HepG2 (cell line): ENCODE results near the gene GRM4. TPM values are rescaled to one million over a fixed set of nuclear protein-coding genes. Genes with fewer than 3 reads are reported as not detected.

Source experiments
- ATF7 ChIP-seq, 2 experiments: fragments of 450-650 bp in 1 of 2; sonication (generic) in 1 of 2; formaldehyde crosslinking in 1 of 2; IDR thresholded peaks; 2 replicates each; pipeline versions ENCODE4 v1.4.0 to v1.6.1; 2016 to 2020; ENCODE audit warnings: antibody characterized with exemption in 1 of 2, mild to moderate bottlenecking in 1 of 2, missing genetic modification reagents in 1 of 2
- EEA1 ChIP-seq: sonication (generic); formaldehyde crosslinking; IDR thresholded peaks from 2 replicates; pipeline ENCODE4 v1.5.1; 2020; ENCODE audit warnings: mild to moderate bottlenecking, missing genetic modification reagents, borderline replicate concordance
- GLI4 ChIP-seq: sonication (generic); formaldehyde crosslinking; IDR thresholded peaks from 2 replicates; pipeline ENCODE4 v1.5.1; 2020; ENCODE audit warnings: missing genetic modification reagents, mild to moderate bottlenecking, moderate library complexity, borderline replicate concordance
- HOMEZ ChIP-seq: IDR thresholded peaks from 2 replicates; pipeline ENCODE4 v1.6.1; 2016; ENCODE audit warnings: low read depth
- NCOA5 ChIP-seq: sonication (generic); formaldehyde crosslinking; IDR thresholded peaks from 2 replicates; pipeline ENCODE4 v1.4.0; 2020; ENCODE audit warnings: missing genetic modification reagents
- NFIB ChIP-seq: sonication (generic); formaldehyde crosslinking; IDR thresholded peaks from 2 replicates; pipeline ENCODE4 v1.9.0; 2021; ENCODE audit warnings: missing genetic modification reagents, mild to moderate bottlenecking, borderline replicate concordance
- POGZ ChIP-seq: sonication (generic); formaldehyde crosslinking; IDR thresholded peaks from 2 replicates; pipeline ENCODE4 v1.4.0; 2020; ENCODE audit warnings: mild to moderate bottlenecking, missing genetic modification reagents
- YEATS2 ChIP-seq: sonication (generic); formaldehyde crosslinking; IDR thresholded peaks from 2 replicates; pipeline ENCODE4 v1.4.0; 2020; ENCODE audit warnings: missing genetic modification reagents, borderline replicate concordance
- ZBTB43 ChIP-seq: sonication (generic); formaldehyde crosslinking; conservative IDR thresholded peaks from 2 replicates; pipeline ENCODE4 v1.4.0; 2020; ENCODE audit warnings: missing genetic modification reagents
- ZMYM2 ChIP-seq: sonication (generic); formaldehyde crosslinking; IDR thresholded peaks from 2 replicates; pipeline ENCODE4 v1.8.0; 2022; ENCODE audit warnings: mild to moderate bottlenecking, missing genetic modification reagents
- ZNF335 ChIP-seq: sonication (generic); formaldehyde crosslinking; IDR thresholded peaks from 2 replicates; pipeline ENCODE4 v1.4.0; 2020; ENCODE audit warnings: missing genetic modification reagents
- ZNF547 ChIP-seq: sonication (generic); formaldehyde crosslinking; IDR thresholded peaks from 2 replicates; pipeline ENCODE4 v1.5.1; 2020; ENCODE audit warnings: mild to moderate bottlenecking, missing genetic modification reagents
- ZNF574 ChIP-seq: sonication (generic); formaldehyde crosslinking; IDR thresholded peaks from 2 replicates; pipeline ENCODE4 v1.4.0; 2020; ENCODE audit warnings: missing genetic modification reagents
- ZNF614 ChIP-seq: IDR thresholded peaks from 2 replicates; pipeline ENCODE4 v1.6.1; 2018; ENCODE audit warnings: missing biosample characterization, missing genetic modification reagents, inconsistent platforms, borderline replicate concordance
- ZNF766 ChIP-seq: sonication (generic); formaldehyde crosslinking; IDR thresholded peaks from 2 replicates; pipeline ENCODE4 v1.5.0; 2020; ENCODE audit warnings: missing genetic modification reagents, borderline replicate concordance
- ZNF768 ChIP-seq: sonication (generic); formaldehyde crosslinking; IDR thresholded peaks from 2 replicates; pipeline ENCODE4 v1.4.0; 2020; ENCODE audit warnings: missing genetic modification reagents
- ZNF816 ChIP-seq: sonication (generic); formaldehyde crosslinking; IDR thresholded peaks from 2 replicates; pipeline ENCODE4 v1.8.0; 2022; ENCODE audit warnings: missing genetic modification reagents, mild to moderate bottlenecking, borderline replicate concordance
- polyA plus RNA-seq, 8 experiments: library from polyadenylated mRNA; depleted of rRNA in 3 of 8; stranded (reverse) in 7 of 8; unstranded in 1 of 8; fragments of >200 nt; fragmentation: Illumina TruSeq in 4 of 8; extraction: Trizol in 4 of 8; gene quantifications; 2 replicates each; pipeline versions ENCODE4 v1.2.1 to v1.2.3, GENCODE V29; 2011 to 2016; ENCODE audit warnings: low read depth in 4 of 8, missing spikeins in 1 of 8, mixed read lengths in 1 of 8; ENCODE audit not compliant: insufficient read depth in 1 of 8
- total RNA-seq, 5 experiments: library from RNA; depleted of rRNA; stranded (reverse); fragments of >200 nt; fragmentation: Illumina TruSeq; extraction: Trizol; gene quantifications; 2 replicates each; pipeline ENCODE4 v1.2.3, GENCODE V29; 2016; ENCODE audit warnings: low read depth in 1 of 5
- TF ChIP-seq, protein P1 (sequence below): sonication (generic); formaldehyde crosslinking; conservative IDR thresholded peaks from 2 replicates; pipeline ENCODE4 v1.5.0; 2020; ENCODE audit warnings: missing genetic modification reagents
- TF ChIP-seq, protein P2 (sequence below): sonication (generic); formaldehyde crosslinking; IDR thresholded peaks from 2 replicates; pipeline ENCODE4 v1.4.0; 2020; ENCODE audit warnings: mild to moderate bottlenecking, missing genetic modification reagents, borderline replicate concordance

GRM4 gene
- total and polyA plus RNA-seq, 2 of the 13 experiments (the other 11 are each of a cell fraction or from before 2014, with no cell fraction given): not detected

DNA sequence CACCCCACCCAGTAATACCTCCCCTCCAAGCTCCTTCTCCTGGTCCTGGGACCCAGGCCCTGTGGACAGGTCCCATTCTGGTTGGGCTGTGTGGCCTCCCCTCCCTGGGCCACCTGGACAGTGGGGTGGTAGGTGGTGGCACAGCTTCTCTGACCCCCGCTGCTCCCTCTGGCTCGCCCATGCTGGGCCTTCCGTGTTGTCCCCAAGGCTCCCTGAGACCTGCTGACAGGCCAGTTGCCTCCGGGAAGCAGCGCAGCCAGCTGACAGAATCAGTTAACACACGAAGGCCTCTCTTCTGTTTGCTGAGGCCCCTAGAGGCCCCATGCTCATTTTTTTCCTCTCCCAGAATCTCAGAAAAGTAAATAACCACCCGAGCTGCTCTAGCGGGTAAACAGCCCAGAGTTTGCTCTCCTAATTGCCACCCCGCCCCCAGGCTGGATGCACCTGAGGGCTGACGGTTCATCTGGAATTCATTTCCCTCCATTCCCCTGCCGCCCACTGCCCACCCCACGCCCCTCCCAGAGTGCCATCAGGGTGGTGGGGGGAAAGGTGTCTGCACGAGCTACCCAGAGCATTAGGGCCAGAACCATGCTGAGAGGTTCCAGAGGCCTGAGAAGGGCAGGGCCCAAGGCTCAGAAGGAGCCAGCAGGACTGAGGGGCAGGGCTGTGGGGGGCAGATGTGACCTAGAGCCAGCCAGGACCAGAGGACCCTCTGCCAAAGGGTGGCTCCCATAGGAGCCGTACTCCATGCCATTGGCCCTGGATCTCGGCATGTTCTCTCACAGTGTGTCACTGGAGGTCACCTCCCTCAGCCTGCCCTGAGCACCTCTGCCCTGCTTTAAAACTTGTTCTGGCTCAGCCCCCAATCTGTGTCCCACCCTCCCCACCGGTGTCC lies 157.5 kb downstream of the GRM4 start (continued):
- TF ChIP-seq, protein P1, sequence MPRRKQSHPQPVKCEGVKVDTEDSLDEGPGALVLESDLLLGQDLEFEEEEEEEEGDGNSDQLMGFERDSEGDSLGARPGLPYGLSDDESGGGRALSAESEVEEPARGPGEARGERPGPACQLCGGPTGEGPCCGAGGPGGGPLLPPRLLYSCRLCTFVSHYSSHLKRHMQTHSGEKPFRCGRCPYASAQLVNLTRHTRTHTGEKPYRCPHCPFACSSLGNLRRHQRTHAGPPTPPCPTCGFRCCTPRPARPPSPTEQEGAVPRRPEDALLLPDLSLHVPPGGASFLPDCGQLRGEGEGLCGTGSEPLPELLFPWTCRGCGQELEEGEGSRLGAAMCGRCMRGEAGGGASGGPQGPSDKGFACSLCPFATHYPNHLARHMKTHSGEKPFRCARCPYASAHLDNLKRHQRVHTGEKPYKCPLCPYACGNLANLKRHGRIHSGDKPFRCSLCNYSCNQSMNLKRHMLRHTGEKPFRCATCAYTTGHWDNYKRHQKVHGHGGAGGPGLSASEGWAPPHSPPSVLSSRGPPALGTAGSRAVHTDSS (CRISPR knock-in tag): no peak
- TF ChIP-seq ZMYM2 (CRISPR knock-in tag) (no peak), ZBTB43 (CRISPR knock-in tag) (peak; percentile 81), ATF7 (IDR thresholded peaks at IDR 0.05) (no peak), ATF7 (CRISPR knock-in tag; IDR thresholded peaks at IDR 0.05) (0 out of 2 replicates have a peak, but pooled peaks have one; percentile 36), YEATS2 (CRISPR knock-in tag) (peak; percentile 81; the same call in 1 of the 2 replicates), HOMEZ (peak; percentile 39; the same call in 1 of the 2 replicates), ZNF547 (CRISPR knock-in tag) (peak; percentile 7; the same call in 1 of the 2 replicates), ZNF335 (CRISPR knock-in tag) (no peak; the same call in 1 of the 2 replicates), ZNF574 (CRISPR knock-in tag) (peak; percentile 72), ZNF816 (CRISPR knock-in tag) (peak; percentile 42; the same call in 1 of the 2 replicates), ZNF766 (CRISPR knock-in tag) (peak; percentile 82; the same call in 1 of the 2 replicates), ZNF614 (CRISPR knock-in tag) (peak; percentile 83), NCOA5 (no peak), NFIB (CRISPR knock-in tag) (no peak), ZNF768 (CRISPR knock-in tag) (no peak; the same call in 1 of the 2 replicates), POGZ (CRISPR knock-in tag) (no peak), GLI4 (no peak), EEA1 (no peak)
- TF ChIP-seq, protein P2, sequence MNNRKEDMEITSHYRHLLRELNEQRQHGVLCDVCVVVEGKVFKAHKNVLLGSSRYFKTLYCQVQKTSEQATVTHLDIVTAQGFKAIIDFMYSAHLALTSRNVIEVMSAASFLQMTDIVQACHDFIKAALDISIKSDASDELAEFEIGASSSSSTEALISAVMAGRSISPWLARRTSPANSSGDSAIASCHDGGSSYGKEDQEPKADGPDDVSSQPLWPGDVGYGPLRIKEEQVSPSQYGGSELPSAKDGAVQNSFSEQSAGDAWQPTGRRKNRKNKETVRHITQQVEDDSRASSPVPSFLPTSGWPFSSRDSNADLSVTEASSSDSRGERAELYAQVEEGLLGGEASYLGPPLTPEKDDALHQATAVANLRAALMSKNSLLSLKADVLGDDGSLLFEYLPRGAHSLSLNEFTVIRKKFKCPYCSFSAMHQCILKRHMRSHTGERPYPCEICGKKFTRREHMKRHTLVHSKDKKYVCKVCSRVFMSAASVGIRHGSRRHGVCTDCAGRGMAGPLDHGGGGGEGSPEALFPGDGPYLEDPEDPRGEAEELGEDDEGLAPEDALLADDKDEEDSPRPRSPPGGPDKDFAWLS (CRISPR knock-in tag): no peak
